Fibroblast of skin of abdomen (primary cell): ENCODE data around the gene GALNTL6.

Source experiments
- DNase-seq: peaks from one replicate; pipeline ENCODE4 v3.0.0-alpha.2; 2013

Gene GALNTL6

DNA sequence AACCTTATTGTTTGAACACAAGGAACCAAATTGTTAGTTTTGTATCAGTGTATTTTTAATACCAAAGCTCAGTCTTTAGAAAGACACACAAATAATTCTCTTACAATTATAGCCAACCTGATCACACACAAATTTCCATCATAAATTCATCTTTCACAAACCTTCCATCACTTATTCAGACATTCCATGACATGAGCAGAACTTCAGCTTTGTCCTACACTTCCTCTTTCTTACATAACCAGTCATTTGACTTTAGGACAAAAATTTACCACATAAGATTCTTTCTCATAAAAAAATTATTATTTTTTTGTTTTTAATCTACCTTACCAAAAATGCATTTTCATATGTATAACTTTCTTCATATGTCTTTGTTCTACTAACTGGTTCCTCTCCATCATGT is 312.2 kb downstream of the GALNTL6 start:
- DNase-seq = no peak

DNA sequence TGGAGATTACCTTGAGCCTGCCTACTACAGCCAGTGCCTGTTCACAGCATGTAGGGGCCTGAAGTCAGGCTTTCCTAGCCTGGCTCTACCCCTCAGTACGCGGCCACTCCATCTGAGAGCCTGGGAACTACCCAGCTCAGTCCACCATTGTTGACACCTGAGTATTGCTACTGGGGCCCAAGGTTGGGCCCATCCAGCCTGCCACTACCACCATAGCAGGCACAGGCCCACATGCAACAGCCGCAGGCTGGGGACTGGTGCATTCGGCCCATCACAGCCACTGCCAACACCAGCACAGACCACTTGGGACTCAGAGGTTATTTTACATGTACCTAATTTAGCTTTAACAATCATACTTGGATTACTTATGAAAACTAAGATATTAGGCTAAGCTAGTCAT is 314.0 kb downstream of the GALNTL6 start:
- no peak for DNase-seq

DNA sequence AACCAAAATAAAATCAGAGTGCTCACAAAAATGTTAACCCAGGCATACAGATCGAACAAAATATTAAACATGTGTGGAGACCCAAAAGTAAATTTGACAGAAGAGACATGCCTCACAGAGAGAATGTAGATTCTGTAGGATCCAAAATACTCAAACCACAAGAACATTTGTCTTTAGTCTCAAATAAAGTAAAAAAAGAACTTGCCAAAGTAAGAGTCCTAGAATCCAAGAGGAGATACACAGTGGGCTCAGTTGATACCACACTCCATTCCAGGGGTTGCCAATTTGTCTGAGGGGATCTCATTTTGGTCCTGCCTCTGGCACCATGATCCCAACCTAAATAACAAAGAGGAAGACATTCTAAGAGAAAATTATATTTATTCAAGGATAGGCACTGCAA is 316.4 kb downstream of the GALNTL6 start:
- peak; percentile 23 for DNase-seq

DNA sequence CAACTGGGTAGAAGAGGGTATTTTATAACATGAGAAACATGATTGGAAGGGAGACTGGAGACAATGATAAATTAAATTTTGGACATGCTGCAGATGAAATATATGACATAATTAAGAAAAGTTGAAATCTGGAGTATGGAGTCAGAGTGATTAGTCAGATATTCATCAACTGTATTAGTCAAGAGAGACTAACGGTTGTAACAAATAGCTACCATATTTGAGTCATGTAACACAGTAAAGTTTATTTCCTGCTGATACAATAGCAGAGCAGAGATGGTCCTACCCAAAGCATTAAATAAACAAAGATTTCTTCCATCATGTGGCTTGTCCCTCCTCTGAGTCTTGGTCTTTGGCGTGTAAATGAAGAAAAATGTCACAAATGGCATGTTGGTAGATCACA is 321.3 kb downstream of the GALNTL6 start:
- DNase-seq = peak; percentile 52

DNA sequence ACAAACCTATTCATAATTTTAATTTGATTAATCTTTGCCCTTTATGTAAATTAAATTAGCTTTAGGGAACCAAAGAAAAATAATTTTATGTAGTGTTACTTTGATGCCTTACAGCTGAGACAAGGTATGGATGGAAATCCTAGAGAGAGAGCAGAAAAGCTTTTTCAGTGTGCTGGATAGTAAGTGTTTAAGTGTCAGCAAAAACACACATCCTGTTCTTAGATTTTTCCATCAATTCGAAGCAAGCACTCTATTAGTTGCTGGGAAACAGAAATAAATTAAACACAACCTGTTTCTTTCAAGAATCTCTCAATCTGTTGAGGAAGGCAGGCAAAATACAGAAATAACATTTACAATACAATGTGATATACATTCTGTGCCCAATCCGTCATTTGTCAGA is 327.8 kb downstream of the GALNTL6 start:
- no peak for DNase-seq

DNA sequence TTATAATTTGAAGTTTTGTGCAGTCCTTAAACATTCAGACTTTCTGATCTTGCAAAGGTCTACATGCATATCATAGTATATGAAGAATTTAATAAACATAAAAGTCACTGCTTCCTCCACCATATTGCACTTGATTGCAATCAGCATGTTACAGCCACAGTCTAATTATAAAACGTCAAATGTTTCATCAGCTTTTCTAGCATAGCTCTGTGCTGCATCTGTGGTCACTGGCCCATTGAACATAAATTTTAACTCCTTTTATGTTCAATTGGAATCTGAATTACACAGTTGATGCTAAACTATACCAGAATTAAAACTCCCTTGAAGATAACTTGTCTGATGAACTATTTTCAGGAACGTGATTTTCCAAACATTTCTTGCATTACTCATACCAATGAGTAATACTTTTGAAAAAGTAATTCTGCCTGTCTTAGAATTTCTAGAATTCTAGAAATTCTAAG is 329.1 kb downstream of the GALNTL6 start:
- DNase-seq = peak; percentile 90

GRCh38 chr4:172143605-172144314 is 330.6 kb downstream of the GALNTL6 start:
- DNase-seq = no peak

GRCh38 chr4:172147687-172148086 is 334.5 kb downstream of the GALNTL6 start:
- peak; percentile 73 for DNase-seq

GRCh38 chr4:172149329-172149728 is 336.1 kb downstream of the GALNTL6 start:
- DNase-seq = no peak

DNA sequence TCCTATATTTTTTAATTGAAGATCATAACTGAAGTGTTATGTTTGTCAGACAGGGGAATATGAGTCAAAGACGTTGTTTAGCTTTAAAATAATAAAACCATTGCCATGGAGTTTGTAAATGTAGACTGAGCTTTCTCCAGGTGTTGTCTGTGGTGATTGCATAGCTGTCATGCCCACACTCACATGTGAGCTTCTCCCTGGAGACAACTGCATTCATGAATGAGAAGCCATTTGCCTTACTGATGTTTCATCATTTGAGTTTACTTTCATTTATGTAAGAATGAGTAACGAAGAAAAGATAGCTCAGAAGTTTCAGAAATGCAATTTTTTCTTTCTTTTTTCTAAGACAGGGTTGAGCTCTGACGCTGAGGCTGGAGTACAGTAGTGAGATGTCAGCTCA is 339.1 kb downstream of the GALNTL6 start:
- no peak for DNase-seq

- no peak for DNase-seq
These were observed 340.5 kb downstream of the GALNTL6 start for GRCh38 chr4:172153719-172154118.

GRCh38 chr4:172155838-172156345 is 342.7 kb downstream of the GALNTL6 start:
- no peak for DNase-seq

GRCh38 chr4:172157946-172158345 is 344.7 kb downstream of the GALNTL6 start:
- no peak for DNase-seq

- DNase-seq = no peak
These were observed 350.0 kb downstream of the GALNTL6 start for GRCh38 chr4:172163215-172163614.

GRCh38 chr4:172168888-172169287 is 355.7 kb downstream of the GALNTL6 start:
- DNase-seq = peak; percentile 42

- DNase-seq = peak; percentile 34
These were observed 356.7 kb downstream of the GALNTL6 start for GRCh38 chr4:172169871-172170270.

GRCh38 chr4:172173206-172173605 is 360.0 kb downstream of the GALNTL6 start:
- DNase-seq = no peak

DNA sequence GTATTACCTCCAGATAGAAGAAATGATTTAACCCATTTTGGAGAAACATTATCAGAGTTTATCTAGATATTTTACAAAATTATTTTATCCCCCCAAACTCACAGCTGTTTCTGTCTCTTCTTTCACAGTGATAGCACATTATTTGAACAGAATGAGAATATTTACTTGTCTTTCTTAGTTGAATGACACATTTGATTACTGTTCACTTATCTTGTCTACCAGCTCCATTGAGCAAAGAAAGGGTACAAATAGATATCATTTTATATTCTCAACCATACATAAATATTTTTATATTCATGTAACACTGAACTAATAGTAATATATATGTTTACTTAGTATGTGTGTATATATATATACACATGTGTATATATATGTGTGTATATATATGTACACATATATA is 364.2 kb downstream of the GALNTL6 start:
- DNase-seq = no peak

DNA sequence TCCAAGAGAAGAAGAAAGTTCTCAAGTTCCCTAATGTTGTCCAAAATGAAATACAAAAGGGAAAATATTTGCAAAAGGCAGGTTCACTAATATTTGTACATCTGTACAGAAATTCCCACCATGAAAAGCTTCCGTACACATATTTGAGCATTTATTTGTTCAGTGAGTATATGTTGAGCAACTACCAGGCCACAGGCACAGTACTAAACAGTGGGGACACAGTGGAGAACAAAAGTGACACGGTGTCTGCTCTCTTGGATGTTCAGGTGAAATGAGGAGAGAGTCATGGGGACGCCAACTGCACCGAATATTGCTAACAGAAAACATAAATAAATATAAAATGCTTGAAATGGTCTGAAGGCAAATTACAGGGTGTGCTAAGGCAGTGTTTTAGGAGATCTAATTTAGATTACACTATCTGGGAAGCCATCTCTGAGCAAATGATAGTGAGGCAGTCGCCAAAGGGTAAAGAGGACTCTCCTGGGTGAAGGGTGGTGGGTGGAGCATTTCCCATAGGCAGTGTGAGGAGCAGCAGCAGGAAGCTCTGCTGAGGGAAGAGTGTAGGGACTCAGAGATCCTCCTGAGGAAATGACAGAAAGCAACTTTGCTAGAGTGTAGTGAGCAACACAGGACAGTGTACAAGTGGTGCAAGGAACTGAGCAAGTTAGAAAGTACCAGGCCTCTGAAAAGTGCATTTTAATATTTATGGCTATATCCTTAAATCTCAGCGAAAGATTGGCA is 375.2 kb downstream of the GALNTL6 start:
- no peak for DNase-seq

GRCh38 chr4:172202480-172203076 is 389.4 kb downstream of the GALNTL6 start:
- DNase-seq = peak; percentile 23

- no peak for DNase-seq
These were observed 394.1 kb downstream of the GALNTL6 start for GRCh38 chr4:172207258-172207657.

DNA sequence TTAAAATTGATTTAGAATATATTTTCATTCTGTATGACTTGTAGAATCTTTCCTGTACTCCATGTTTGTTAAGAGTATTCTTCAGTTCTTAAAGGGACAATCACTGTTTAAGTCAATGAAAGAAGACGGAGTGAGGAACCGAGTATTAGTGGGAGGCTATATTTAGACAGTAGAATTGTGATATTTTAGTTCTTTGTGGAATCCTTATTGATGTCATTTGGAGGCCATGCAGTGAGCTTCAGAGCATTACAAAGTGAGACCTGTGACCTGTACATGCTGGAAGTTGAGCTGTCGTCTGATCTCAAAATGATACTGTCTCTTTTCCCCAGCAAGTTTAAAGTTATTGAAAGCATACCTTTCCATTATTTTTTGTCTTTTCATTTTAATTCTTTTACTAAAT is 394.7 kb downstream of the GALNTL6 start:
- DNase-seq = no peak

GRCh38 chr4:172220679-172221078 is 407.5 kb downstream of the GALNTL6 start:
- no peak for DNase-seq

- no peak for DNase-seq
These were observed 412.3 kb downstream of the GALNTL6 start for GRCh38 chr4:172225457-172225856.
